T-helper 2 cell treated with Interferon-gamma antibody and Interleukin-4, amounts not matched to agents 5 μg/mL and 100 μg/mL, for 36 hours (primary cell): ENCODE measurements around the gene LVRN.

Experiments used
- DNase-seq: peaks from one replicate; pipeline ENCODE4 v3.0.0; 2021; ENCODE audit warnings: low spot score
- H3K27ac Mint-ChIP-seq: one replicate; pipeline ENCODE4 v1.8.0; 2021; ENCODE audit warnings: mild to moderate bottlenecking, mixed read lengths
- H3K27me3 Mint-ChIP-seq: one replicate; pipeline ENCODE4 v1.8.0; 2021; ENCODE audit warnings: low read depth, mixed read lengths
- H3K36me3 Mint-ChIP-seq: one replicate; pipeline ENCODE4 v1.8.0; 2021; ENCODE audit warnings: low read depth, mixed read lengths
- H3K4me1 Mint-ChIP-seq: one replicate; pipeline ENCODE4 v1.8.0; 2021; ENCODE audit warnings: low read depth, mixed read lengths
- H3K4me3 Mint-ChIP-seq: one replicate; pipeline ENCODE4 v1.8.0; 2022; ENCODE audit warnings: mild to moderate bottlenecking, moderate library complexity, mixed read lengths
- H3K9me3 Mint-ChIP-seq: one replicate; pipeline ENCODE4 v1.8.0; 2021; ENCODE audit warnings: mixed read lengths

The LVRN gene

GRCh38 chr5:115977988-115978387 lies 15.7 kb downstream of the LVRN start:
- no peak for DNase-seq

GRCh38 chr5:115978779-115979178 lies 16.5 kb downstream of the LVRN start:
- peaks cover 12% of the 10 kb centered on the region for H3K27me3 Mint-ChIP-seq
- no peak overlapping the region for H3K4me3 Mint-ChIP-seq
- no peak overlapping the region for H3K27ac Mint-ChIP-seq
- H3K36me3 Mint-ChIP-seq = no peaks in the 10 kb centered on the region
- no peaks in the 10 kb centered on the region for H3K9me3 Mint-ChIP-seq
- no peak for DNase-seq
- H3K4me1 Mint-ChIP-seq = no peaks in the 10 kb centered on the region

More at GRCh38 chr5:115977988-115978387, 15.7 kb downstream of the LVRN start:
- Mint-ChIP-seq H3K27me3 (peaks cover 12% of the 10 kb centered on the region), H3K36me3 (no peaks in the 10 kb centered on the region), H3K4me3 (no peak overlapping the region), H3K27ac (no peak overlapping the region), H3K9me3 (no peaks in the 10 kb centered on the region), H3K4me1 (no peaks in the 10 kb centered on the region)

- Mint-ChIP-seq H3K4me3 (no peak overlapping the region), H3K9me3 (no peaks in the 10 kb centered on the region), H3K27ac (no peak overlapping the region), H3K27me3 (peaks cover 12% of the 10 kb centered on the region), H3K4me1 (no peaks in the 10 kb centered on the region), H3K36me3 (no peaks in the 10 kb centered on the region)
- DNase-seq = no peak
Observed at GRCh38 chr5:115979201-115980041, 17.1 kb downstream of the LVRN start.

GRCh38 chr5:115983519-115983918 lies 21.2 kb downstream of the LVRN start:
- no peak for DNase-seq

GRCh38 chr5:115985802-115986757 lies 23.8 kb downstream of the LVRN start:
- no peak overlapping the region for H3K4me3 Mint-ChIP-seq
- no peaks in the 10 kb centered on the region for H3K27me3 Mint-ChIP-seq
- H3K4me1 Mint-ChIP-seq = no peaks in the 10 kb centered on the region
- DNase-seq = no peak
- no peaks in the 10 kb centered on the region for H3K9me3 Mint-ChIP-seq
- H3K36me3 Mint-ChIP-seq = no peaks in the 10 kb centered on the region
- no peak overlapping the region for H3K27ac Mint-ChIP-seq

More at GRCh38 chr5:115983519-115983918, 21.2 kb downstream of the LVRN start:
- Mint-ChIP-seq H3K9me3 (no peaks in the 10 kb centered on the region), H3K4me3 (no peak overlapping the region), H3K27me3 (peaks cover 8% of the 10 kb centered on the region), H3K4me1 (no peaks in the 10 kb centered on the region), H3K27ac (no peak overlapping the region), H3K36me3 (no peaks in the 10 kb centered on the region)

- Mint-ChIP-seq H3K4me3 (no peak overlapping the region), H3K27me3 (peaks cover 4% of the 10 kb centered on the region), H3K9me3 (no peaks in the 10 kb centered on the region), H3K36me3 (no peaks in the 10 kb centered on the region), H3K27ac (no peak overlapping the region), H3K4me1 (no peaks in the 10 kb centered on the region)
- DNase-seq = no peak
Observed at GRCh38 chr5:115988002-115988401, 25.7 kb downstream of the LVRN start.

- no peak for DNase-seq
- no peaks in the 10 kb centered on the region for H3K36me3 Mint-ChIP-seq
- H3K4me3 Mint-ChIP-seq = no peak overlapping the region
- peaks cover 4% of the 10 kb centered on the region for H3K27me3 Mint-ChIP-seq
- H3K9me3 Mint-ChIP-seq = no peaks in the 10 kb centered on the region
- no peaks in the 10 kb centered on the region for H3K4me1 Mint-ChIP-seq
- H3K27ac Mint-ChIP-seq = no peak overlapping the region
Observed at GRCh38 chr5:115992848-115993350, 30.6 kb downstream of the LVRN start.

GRCh38 chr5:115995351-115995750 lies 33.1 kb downstream of the LVRN start:
- Mint-ChIP-seq H3K27me3 (peaks cover 4% of the 10 kb centered on the region), H3K4me1 (no peaks in the 10 kb centered on the region), H3K9me3 (no peaks in the 10 kb centered on the region), H3K4me3 (no peak overlapping the region), H3K36me3 (no peaks in the 10 kb centered on the region), H3K27ac (no peak overlapping the region)
- DNase-seq = no peak

GRCh38 chr5:116002116-116002906 lies 40.0 kb downstream of the LVRN start:
- DNase-seq = no peak
- Mint-ChIP-seq H3K4me1 (no peaks in the 10 kb centered on the region), H3K27me3 (no peaks in the 10 kb centered on the region), H3K27ac (no peak overlapping the region), H3K36me3 (no peaks in the 10 kb centered on the region), H3K4me3 (no peak overlapping the region), H3K9me3 (no peaks in the 10 kb centered on the region)

GRCh38 chr5:116004248-116004647 lies 42.0 kb downstream of the LVRN start:
- Mint-ChIP-seq H3K36me3 (no peaks in the 10 kb centered on the region), H3K9me3 (no peaks in the 10 kb centered on the region), H3K4me1 (no peaks in the 10 kb centered on the region), H3K4me3 (no peak overlapping the region), H3K27ac (no peak overlapping the region), H3K27me3 (no peaks in the 10 kb centered on the region)
- DNase-seq = no peak

GRCh38 chr5:116009806-116010205 lies 47.5 kb downstream of the LVRN start:
- Mint-ChIP-seq H3K9me3 (no peaks in the 10 kb centered on the region), H3K27ac (no peak overlapping the region), H3K36me3 (no peaks in the 10 kb centered on the region), H3K27me3 (peaks cover 4% of the 10 kb centered on the region), H3K4me1 (no peaks in the 10 kb centered on the region), H3K4me3 (no peak overlapping the region)
- no peak for DNase-seq

GRCh38 chr5:116011046-116011445 lies 48.8 kb downstream of the LVRN start:
- no peaks in the 10 kb centered on the region for H3K9me3 Mint-ChIP-seq
- no peak overlapping the region for H3K27ac Mint-ChIP-seq
- no peak for DNase-seq
- H3K27me3 Mint-ChIP-seq = peaks cover 4% of the 10 kb centered on the region
- no peaks in the 10 kb centered on the region for H3K4me1 Mint-ChIP-seq
- no peaks in the 10 kb centered on the region for H3K36me3 Mint-ChIP-seq
- H3K4me3 Mint-ChIP-seq = no peak overlapping the region

- H3K9me3 Mint-ChIP-seq = no peaks in the 10 kb centered on the region
- H3K27ac Mint-ChIP-seq = no peak overlapping the region
- H3K36me3 Mint-ChIP-seq = no peaks in the 10 kb centered on the region
- no peak for DNase-seq
- H3K4me3 Mint-ChIP-seq = no peak overlapping the region
- peaks cover 10% of the 10 kb centered on the region for H3K27me3 Mint-ChIP-seq
- H3K4me1 Mint-ChIP-seq = no peaks in the 10 kb centered on the region
Observed at GRCh38 chr5:116013207-116013785, 51.0 kb downstream of the LVRN start.
